Thoracic aorta (tissue), 2 donors: Measurements from ENCODE around the gene LRRTM2. TPM values are rescaled to one million over a fixed set of nuclear protein-coding genes. Genes with fewer than 3 reads are reported as not detected.

ENCODE experiments used
- ATAC-seq: fragments of 150-250 bp; one replicate; pipeline ENCODE4 v1.8.0; 2017; ENCODE audit warnings: low read depth; ENCODE audit not compliant: insufficient number of reproducible peaks, low FRiP score
- DNase-seq: peaks from one replicate; pipeline ENCODE4 v3.0.0-alpha.2; 2020; ENCODE audit warnings: low spot score
- H3K27ac ChIP-seq, 2 donors: fragments of 200-600 bp; sonication (generic); 1 replicate in 1 of 2; 2 replicates in 1 of 2; pipeline ENCODE4 v1.5.1; 2016; ENCODE audit warnings: mild to moderate bottlenecking in 2 of 2, moderate library complexity in 2 of 2
- H3K27me3 ChIP-seq: fragments of 200-600 bp; sonication (generic); replicated peaks from 2 replicates; pipeline ENCODE4 v1.6.0; 2016; ENCODE audit warnings: mild to moderate bottlenecking; ENCODE audit not compliant: insufficient read depth
- H3K36me3 ChIP-seq: fragments of 200-600 bp; sonication (generic); one replicate; pipeline ENCODE4 v1.5.1; 2016
- H3K4me1 ChIP-seq, 2 donors: fragments of 200-600 bp; sonication (generic); 1 replicate in 1 of 2; 2 replicates in 1 of 2; pipeline versions ENCODE4 v1.5.1 to v1.6.0; 2016; ENCODE audit warnings: low read depth in 2 of 2, mild to moderate bottlenecking in 1 of 2; ENCODE audit not compliant: control insufficient read depth in 1 of 2
- H3K4me3 ChIP-seq: fragments of 200-600 bp; sonication (generic); 2 replicates; pipeline ENCODE4 v1.5.1; 2016; ENCODE audit warnings: mild to moderate bottlenecking
- H3K9me3 ChIP-seq: fragments of 200-600 bp; sonication (generic); 2 replicates; pipeline ENCODE4 v1.5.1; 2016
- CTCF ChIP-seq: fragments of 200-600 bp; sonication (generic); IDR thresholded peaks from one replicate; pipeline ENCODE4 v1.5.1; 2019; ENCODE audit warnings: antibody characterized with exemption
- total RNA-seq, 2 donors: library from RNA; depleted of rRNA; stranded (reverse); fragments of >200 nt; gene quantifications; one replicate each; pipeline versions ENCODE4 v1.1.0 to v1.2.3, GENCODE V29; 2016

Gene LRRTM2
- total RNA-seq, 2 donors from 2014 or later, result 0.27 to 1.9 TPM

GRCh38 chr5:138875946-138876345, 811 bp upstream of the LRRTM2 start:
- Histone ChIP-seq H3K36me3 (no peaks in the 10 kb centered on the region), H3K27me3 (no peaks in the 10 kb centered on the region), H3K4me3 (no peak overlapping the region), H3K27ac (no peak overlapping the region), H3K4me1 (peaks cover 17 to 74% of the 10 kb centered on the region in 2 donors), H3K9me3 (no peaks in the 10 kb centered on the region)
- no peak for TF ChIP-seq CTCF
- ATAC-seq (no peak), DNase-seq (no peak)

- Histone ChIP-seq H3K9me3 (no peaks in the 10 kb centered on the region), H3K4me1 (peaks cover 21 to 79% of the 10 kb centered on the region in 2 donors), H3K27ac (no peak overlapping the region), H3K36me3 (no peaks in the 10 kb centered on the region), H3K4me3 (peak overlapping the region; percentile 28), H3K27me3 (no peaks in the 10 kb centered on the region)
- DNase-seq (no peak), ATAC-seq (no peak)
- no peak for TF ChIP-seq CTCF
Measured at GRCh38 chr5:138875552-138875875, 379 bp upstream of the LRRTM2 start.

GRCh38 chr5:138874241-138874640, 894 bp downstream of the LRRTM2 start:
- no peak for TF ChIP-seq CTCF
- peaks cover 29 to 84% of the 10 kb centered on the region in 2 donors for H3K4me1 ChIP-seq

GRCh38 chr5:138873466-138874221, 1.5 kb downstream of the LRRTM2 start:
- H3K36me3 ChIP-seq, result no peaks in the 10 kb centered on the region
- ATAC-seq (no peak), DNase-seq (no peak)
- no peak for TF ChIP-seq CTCF
- no peak overlapping the region for H3K27ac ChIP-seq
- H3K9me3 ChIP-seq, result no peaks in the 10 kb centered on the region
- H3K4me3 ChIP-seq, result no peak overlapping the region
- H3K27me3 ChIP-seq, result no peaks in the 10 kb centered on the region
- H3K4me1 ChIP-seq, result peaks cover 30 to 84% of the 10 kb centered on the region in 2 donors

More at GRCh38 chr5:138874241-138874640, 894 bp downstream of the LRRTM2 start:
- H3K27ac ChIP-seq, result no peak overlapping the region
- H3K9me3 ChIP-seq, result no peaks in the 10 kb centered on the region
- ATAC-seq, result no peak
- H3K36me3 ChIP-seq, result no peaks in the 10 kb centered on the region
- DNase-seq, result no peak
- no peak overlapping the region for H3K4me3 ChIP-seq
- H3K27me3 ChIP-seq, result no peaks in the 10 kb centered on the region

- H3K4me1 ChIP-seq, result peaks cover 30 to 83% of the 10 kb centered on the region in 2 donors
- H3K4me3 ChIP-seq, result no peak overlapping the region
Measured at GRCh38 chr5:138872841-138873465, 2.2 kb downstream of the LRRTM2 start.

More at GRCh38 chr5:138872841-138873465, 2.2 kb downstream of the LRRTM2 start:
- ATAC-seq (no peak), DNase-seq (no peak)
- H3K27ac ChIP-seq, result no peak overlapping the region
- no peaks in the 10 kb centered on the region for H3K36me3 ChIP-seq
- no peaks in the 10 kb centered on the region for H3K27me3 ChIP-seq
- H3K9me3 ChIP-seq, result no peaks in the 10 kb centered on the region
- TF ChIP-seq CTCF, result no peak
